Measurements from ENCODE around the gene ADAP1. TPM values are rescaled to one million over a fixed set of nuclear protein-coding genes. Genes with fewer than 3 reads are reported as not detected.
A peak's percentile ranks its signal among the peaks of the same experiment; 100 is the strongest.

The ADAP1 gene
- total and polyA plus RNA-seq, 2 of the 8 experiments (the other 6 are each of a cell fraction or from before 2014, with no cell fraction given), result 5.8 to 6.1 TPM

DNA sequence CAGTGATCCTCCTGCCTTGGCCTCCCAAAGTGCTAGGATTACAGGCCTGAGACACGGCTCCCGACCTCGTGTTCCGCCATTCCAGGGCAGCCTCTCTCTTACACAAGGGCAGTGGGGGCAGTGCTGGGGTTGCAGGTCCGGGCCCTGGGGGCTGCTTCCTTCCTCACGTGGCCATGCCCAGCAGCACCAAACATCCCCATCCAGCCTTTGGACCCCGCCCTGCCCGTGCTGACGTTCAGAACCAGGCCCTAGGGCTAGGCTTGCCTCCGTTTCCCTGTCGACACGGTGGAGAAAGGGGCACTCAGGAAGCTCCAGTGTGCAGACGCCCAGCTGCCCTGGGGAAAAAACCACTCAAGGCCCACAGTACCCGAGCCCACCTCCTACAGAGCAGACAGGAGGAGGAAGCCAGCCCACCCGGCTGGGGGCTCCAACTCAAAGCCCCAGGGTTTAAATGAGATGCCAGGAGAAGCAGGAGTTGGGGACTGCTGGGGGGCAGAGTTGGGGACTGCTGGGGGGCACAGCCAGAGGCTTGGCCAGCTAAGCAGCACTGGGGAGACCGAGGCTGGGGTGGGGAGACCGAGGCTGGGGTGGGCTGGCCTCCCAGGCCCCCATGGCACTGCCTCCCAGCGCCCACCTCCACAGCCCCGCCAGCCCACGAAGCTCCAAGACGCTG lies 35.9 kb downstream of the ADAP1 start:
- H3K4me3 ChIP-seq (ENCODE audit: extremely low read depth in 1 of 4, insufficient read depth in 2 of 4, low read depth in 3 of 4, low read length in 4 of 4), result no peak overlapping the region
- no peaks in the 10 kb centered on the region for H3K27me3 ChIP-seq (replicated peaks in 1 of 4; ENCODE audit: control insufficient read depth in 3 of 4, extremely low read depth in 1 of 4, insufficient read depth in 3 of 4, low read length in 3 of 4)
- no peak overlapping the region for H2BK20ac ChIP-seq (ENCODE audit: low read length)
- H4K5ac ChIP-seq (ENCODE audit: insufficient read length, low read depth, low read length), result no peak overlapping the region
- ChIA-PET POLR2A (ENCODE audit: partially characterized antibody) (no interaction called here), CTCF (ENCODE audit: partially characterized antibody) (interaction anchor here (1.7 kb wide), 1 partner anchor 39 kb away, joined by 5 read pairs; no protein-coding TSS in a partner anchor)
- H3K27ac ChIP-seq (ENCODE audit: low read depth, low read length), result no peak overlapping the region
- H2AFZ ChIP-seq (ENCODE audit: low read length), result no peak overlapping the region
- no peaks in the 10 kb centered on the region for H3K23me2 ChIP-seq (ENCODE audit: low read depth, low read length)
- FAIRE-seq (no peak), DNase-seq (ENCODE audit: low read depth in 1 of 2, low spot score in 2 of 2) (peak in 1 of 2 experiments; percentile 39)
- H3K9me3 ChIP-seq (ENCODE audit: insufficient read depth in 2 of 2, low read depth in 1 of 2, low read length in 1 of 2), result no peaks in the 10 kb centered on the region
- no peak overlapping the region for H4K8ac ChIP-seq (ENCODE audit: extremely low read depth, insufficient read depth, low read length)
- H3K23ac ChIP-seq (ENCODE audit: insufficient read length), result no peak overlapping the region
- H2AK5ac ChIP-seq (ENCODE audit: low read depth, low read length), result no peak overlapping the region
- H3K56ac ChIP-seq (replicated peaks; ENCODE audit: insufficient read length, low read depth, low read length), result no peak overlapping the region
- H3K4ac ChIP-seq (replicated peaks; ENCODE audit: insufficient read length, low read depth, low read length), result no peak overlapping the region
- H2BK12ac ChIP-seq (ENCODE audit: low read depth, low read length), result no peak overlapping the region
- WGBS, 2 experiments (ENCODE audit: extremely low coverage in 1 of 2, insufficient coverage in 1 of 2, insufficient read length in 1 of 2, insufficient replicate concordance in 2 of 2, low coverage in 1 of 2, low lambda C conversion rate in 2 of 2, missing lambda C conversion rate in 1 of 2), result 94% methylated on average over 14 of the region's 21 CpGs; no CpG with 5 or more reads in 1 of the 2 experiments
- H2BK15ac ChIP-seq (ENCODE audit: low read length), result no peak overlapping the region
- no peak overlapping the region for H4K91ac ChIP-seq (replicated peaks; ENCODE audit: insufficient read length, low read length)
- no peak overlapping the region for H2BK120ac ChIP-seq (replicated peaks; ENCODE audit: low read depth, low read length)
- peaks cover 0 to 8% (median 0%) of the 10 kb centered on the region in 4 experiments; a peak in 2 of 7 replicates for H3K4me1 ChIP-seq (replicated peaks in 1 of 4; ENCODE audit: control insufficient read depth in 3 of 4, insufficient read depth in 4 of 4, low read length in 3 of 4)
- H3K79me1 ChIP-seq (ENCODE audit: low read depth, low read length), result no peaks in the 10 kb centered on the region
- H3K9ac ChIP-seq (replicated peaks in 1 of 4; ENCODE audit: extremely low read depth in 1 of 4, low read depth in 3 of 4, low read length in 3 of 4), result no peak overlapping the region
- no peak overlapping the region for H3K4me2 ChIP-seq (ENCODE audit: insufficient read depth in 1 of 2, low read depth in 2 of 2, low read length in 2 of 2)
- H3K14ac ChIP-seq (ENCODE audit: insufficient read length), result no peak overlapping the region
- no peaks in the 10 kb centered on the region for H4K20me1 ChIP-seq (replicated peaks in 1 of 2; ENCODE audit: control insufficient read depth in 1 of 2, insufficient read depth in 2 of 2, low read length in 2 of 2)
- H2BK5ac ChIP-seq (ENCODE audit: low read depth, low read length), result no peak overlapping the region
- H3K79me2 ChIP-seq (ENCODE audit: control insufficient read depth in 1 of 2, insufficient read depth in 2 of 2, low read length in 2 of 2), result no peaks in the 10 kb centered on the region
- no peak overlapping the region for H3K18ac ChIP-seq (ENCODE audit: extremely low read depth, low read length)
- no peaks in the 10 kb centered on the region for H3K36me3 ChIP-seq (ENCODE audit: control insufficient read depth in 2 of 4, insufficient read depth in 4 of 4, low read length in 3 of 4)
- no peak for TF ChIP-seq HDAC2 (IDR thresholded peaks at IDR 0.05; ENCODE audit: borderline replicate concordance in 1 of 2, low read depth in 2 of 2, low read length in 2 of 2)
- TF ChIP-seq GTF2F1 (IDR thresholded peaks at IDR 0.05; ENCODE audit: borderline replicate concordance, low read depth, low read length), result no peak
- no peak for TF ChIP-seq HDAC6 (IDR thresholded peaks at IDR 0.05; ENCODE audit: low read depth, low read length)
- TF ChIP-seq, protein P1, sequence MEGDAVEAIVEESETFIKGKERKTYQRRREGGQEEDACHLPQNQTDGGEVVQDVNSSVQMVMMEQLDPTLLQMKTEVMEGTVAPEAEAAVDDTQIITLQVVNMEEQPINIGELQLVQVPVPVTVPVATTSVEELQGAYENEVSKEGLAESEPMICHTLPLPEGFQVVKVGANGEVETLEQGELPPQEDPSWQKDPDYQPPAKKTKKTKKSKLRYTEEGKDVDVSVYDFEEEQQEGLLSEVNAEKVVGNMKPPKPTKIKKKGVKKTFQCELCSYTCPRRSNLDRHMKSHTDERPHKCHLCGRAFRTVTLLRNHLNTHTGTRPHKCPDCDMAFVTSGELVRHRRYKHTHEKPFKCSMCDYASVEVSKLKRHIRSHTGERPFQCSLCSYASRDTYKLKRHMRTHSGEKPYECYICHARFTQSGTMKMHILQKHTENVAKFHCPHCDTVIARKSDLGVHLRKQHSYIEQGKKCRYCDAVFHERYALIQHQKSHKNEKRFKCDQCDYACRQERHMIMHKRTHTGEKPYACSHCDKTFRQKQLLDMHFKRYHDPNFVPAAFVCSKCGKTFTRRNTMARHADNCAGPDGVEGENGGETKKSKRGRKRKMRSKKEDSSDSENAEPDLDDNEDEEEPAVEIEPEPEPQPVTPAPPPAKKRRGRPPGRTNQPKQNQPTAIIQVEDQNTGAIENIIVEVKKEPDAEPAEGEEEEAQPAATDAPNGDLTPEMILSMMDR (IDR thresholded peaks at IDR 0.05; ENCODE audit: control extremely low read depth in 1 of 3, insufficient read depth in 1 of 3, low read depth in 1 of 3, low read length in 3 of 3), result no peak
- TF ChIP-seq TAF1 (IDR thresholded peaks at IDR 0.05; ENCODE audit: low read depth, low read length), result no peak
- TF ChIP-seq JUN (IDR thresholded peaks at IDR 0.05; ENCODE audit: low read depth, low read length), result no peak
- TF ChIP-seq CREB1 (IDR thresholded peaks at IDR 0.05), result no peak
- TF ChIP-seq TEAD4 (IDR thresholded peaks at IDR 0.05; ENCODE audit: low read depth, low read length), result no peak
- TF ChIP-seq RFX5 (IDR thresholded peaks at IDR 0.05; ENCODE audit: borderline replicate concordance, low read depth, low read length), result no peak
- TF ChIP-seq, protein P2, sequence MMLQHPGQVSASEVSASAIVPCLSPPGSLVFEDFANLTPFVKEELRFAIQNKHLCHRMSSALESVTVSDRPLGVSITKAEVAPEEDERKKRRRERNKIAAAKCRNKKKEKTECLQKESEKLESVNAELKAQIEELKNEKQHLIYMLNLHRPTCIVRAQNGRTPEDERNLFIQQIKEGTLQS (IDR thresholded peaks at IDR 0.05; ENCODE audit: insufficient read depth, low read depth, low read length), result no peak
